HG02588 (cell line): Measurements from ENCODE around the gene FETUB.

ENCODE experiments used
- ATAC-seq: cut with Tn5 transposase; IDR thresholded peaks from one replicate; pipeline ENCODE4 v1.9.1; 2021; ENCODE audit warnings: mild to moderate bottlenecking, moderate library complexity; ENCODE audit not compliant: unreplicated experiment

FETUB gene

DNA sequence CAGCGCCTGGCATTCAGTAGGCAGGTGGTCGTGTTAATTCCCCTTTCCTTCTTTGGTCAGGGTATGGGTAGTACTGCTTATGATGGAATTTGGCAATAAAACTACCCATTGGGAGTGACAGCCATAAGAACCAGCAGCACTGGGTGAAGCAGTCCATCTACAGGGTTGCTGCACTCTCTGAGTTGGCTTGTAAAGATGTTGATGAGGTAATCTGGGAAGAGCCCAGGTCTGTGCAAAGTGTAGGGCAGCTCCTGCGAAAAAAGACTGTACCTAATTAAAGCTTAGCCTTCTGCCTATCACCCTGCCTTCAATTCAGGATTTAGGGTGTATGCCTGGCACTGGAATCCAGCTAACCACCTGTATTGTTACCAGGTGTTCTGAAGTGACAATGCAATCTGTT lies 4.7 kb upstream of the FETUB start:
- ATAC-seq, result no peak

DNA sequence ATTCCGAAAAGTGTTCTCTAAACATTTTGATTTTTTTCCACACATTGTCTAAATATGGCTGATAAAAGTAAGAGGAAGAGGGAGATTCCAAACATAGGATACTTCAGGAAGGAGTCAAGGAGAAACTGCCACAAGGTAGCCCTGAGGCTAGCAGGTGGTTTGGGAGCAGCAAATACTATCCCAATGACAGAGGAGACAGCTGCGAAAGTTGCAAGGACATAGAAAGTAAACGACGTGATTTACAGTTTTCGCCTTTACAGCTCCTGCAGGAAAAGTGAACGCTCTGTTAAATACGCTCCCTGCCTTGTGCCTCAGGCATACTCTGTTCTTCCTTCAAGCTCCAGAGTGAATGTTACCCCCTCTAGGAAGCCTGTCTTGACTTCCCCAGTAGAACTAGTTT lies 3.7 kb upstream of the FETUB start:
- no peak for ATAC-seq

DNA sequence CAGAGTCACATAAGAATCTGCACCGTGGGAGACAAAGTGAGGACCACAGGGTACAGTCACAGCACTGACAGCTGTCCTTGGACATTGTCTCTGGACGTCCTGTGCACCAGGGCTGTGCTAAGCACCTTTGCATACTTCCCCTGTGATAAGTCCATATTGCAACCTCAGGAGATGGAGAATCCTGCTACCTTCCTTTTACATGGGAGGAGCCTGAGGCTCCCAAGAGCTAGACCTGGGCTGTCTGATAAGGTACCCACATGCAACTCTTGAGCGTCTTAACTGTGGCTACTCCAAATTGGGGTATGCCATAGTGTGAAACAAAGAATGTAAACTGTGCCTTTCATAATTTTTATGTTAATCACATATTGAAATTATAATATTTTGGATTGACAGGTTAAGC lies 2.5 kb upstream of the FETUB start:
- no peak for ATAC-seq

DNA sequence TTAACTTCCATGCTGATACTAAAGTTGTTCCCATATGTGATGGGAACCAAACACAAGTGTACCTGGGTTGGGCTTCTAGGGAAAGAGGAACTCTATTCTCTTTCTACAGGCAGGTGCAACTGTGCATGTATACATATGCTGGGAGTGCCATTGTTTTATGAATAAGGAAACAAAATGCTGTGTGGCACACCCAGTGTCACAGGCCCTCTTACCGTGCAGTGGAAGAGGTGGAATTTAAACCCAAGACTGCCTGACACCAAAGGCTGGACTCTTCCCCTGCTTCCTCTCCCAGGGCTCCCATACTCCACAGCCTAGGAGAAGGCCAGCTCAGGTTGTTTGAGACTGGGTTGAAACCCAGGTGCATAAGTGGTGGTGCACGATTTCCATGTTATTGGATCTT lies 1.9 kb upstream of the FETUB start:
- no peak for ATAC-seq

DNA sequence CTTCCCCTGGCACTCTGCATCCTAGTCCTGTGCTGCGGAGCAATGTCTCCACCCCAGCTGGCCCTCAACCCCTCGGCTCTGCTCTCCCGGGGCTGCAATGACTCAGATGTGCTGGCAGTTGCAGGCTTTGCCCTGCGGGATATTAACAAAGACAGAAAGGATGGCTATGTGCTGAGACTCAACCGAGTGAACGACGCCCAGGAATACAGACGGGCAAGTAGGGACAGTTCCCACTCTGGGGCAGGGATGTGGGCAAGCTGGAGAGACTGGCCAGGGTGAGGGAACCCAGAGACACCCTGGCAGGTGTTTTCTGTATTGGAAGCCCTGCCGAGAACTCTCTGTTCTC lies 247 bp downstream of the FETUB start:
- ATAC-seq, result no peak

DNA sequence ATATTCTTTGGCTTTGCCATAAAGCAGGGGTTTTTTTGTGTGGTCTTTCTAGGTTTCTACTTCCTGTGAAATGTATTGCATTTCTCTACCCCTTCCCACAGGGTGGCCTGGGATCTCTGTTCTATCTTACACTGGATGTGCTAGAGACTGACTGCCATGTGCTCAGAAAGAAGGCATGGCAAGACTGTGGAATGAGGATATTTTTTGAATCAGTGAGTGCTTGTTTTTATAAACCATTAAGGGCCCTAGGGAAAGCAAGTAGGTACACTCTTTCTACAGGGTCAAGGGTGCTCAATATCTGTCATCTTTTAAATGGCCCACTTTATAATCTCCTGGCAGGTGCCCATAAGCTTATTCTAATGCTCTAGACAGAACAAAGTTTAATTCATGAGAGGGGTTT lies 730 bp downstream of the FETUB start:
- ATAC-seq, result no peak

DNA sequence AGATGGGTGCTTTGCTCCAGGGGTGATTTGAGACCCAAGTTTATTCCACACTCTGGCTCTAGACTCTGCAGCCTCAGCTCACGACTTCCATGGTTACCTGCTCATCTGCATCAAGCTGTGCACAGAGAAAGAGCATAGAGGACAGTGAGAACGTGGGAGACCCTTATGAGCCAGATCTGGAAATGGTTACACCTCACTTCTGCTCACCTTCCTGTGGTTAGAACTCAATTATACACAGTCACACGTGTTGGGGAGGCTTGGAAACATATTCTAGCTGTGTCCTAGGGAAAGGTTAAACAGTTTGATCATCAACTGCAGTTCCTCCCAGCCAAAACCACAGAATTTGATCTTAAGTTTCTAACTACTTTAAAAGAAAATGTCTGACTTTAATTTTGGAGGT lies 1.8 kb downstream of the FETUB start:
- no peak for ATAC-seq

DNA sequence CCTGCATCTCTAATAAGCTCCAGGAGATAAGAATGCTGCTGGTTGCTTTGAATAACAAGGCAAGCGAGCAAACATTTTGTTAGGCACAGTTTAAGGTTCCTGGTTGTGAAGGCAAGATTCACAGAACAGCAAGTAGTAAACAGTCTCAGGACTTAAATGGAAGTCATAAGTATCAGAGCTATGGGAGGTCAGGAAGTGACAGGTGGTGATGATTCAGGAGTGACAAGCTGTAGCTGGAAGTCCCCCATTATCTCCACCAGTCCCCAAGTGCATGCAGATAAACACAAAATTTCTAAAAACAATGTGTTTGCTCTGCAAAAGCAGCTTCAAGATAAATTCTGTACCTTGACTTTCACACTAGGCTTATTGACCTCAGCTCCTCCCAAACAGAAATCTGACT lies 3.3 kb downstream of the FETUB start:
- ATAC-seq, result no peak

DNA sequence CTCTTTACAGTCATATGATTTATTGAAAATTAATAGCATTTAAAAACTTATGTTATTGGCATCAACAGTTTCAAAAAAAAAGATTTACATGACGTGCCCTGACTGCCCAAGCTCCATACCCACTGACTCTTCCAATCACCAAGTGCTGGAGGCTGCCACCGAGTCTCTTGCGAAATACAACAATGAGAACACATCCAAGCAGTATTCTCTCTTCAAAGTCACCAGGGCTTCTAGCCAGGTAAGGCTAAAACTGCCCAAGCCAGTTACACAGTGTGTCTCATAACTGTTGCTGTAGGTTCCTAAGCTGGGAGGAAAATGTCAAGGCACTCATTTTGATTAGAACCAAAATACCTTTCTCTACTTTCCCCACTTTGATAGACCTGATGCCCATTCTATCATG lies 4.5 kb downstream of the FETUB start:
- no peak for ATAC-seq

DNA sequence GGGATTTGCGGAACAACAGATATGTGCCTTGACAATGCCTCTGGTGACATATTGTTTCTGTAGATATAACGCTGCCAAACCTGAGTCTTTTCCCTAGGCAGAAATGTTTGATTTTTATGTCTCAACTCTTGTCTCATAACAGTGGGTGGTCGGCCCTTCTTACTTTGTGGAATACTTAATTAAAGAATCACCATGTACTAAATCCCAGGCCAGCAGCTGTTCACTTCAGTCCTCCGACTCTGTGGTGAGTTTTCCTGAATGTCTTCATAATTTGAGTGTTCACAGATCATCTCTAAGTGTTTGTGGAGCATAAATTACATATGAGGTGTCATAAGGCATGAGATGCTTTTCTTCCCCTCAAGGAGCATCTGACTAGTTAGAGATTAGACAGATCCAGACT lies 5.9 kb downstream of the FETUB start:
- no peak for ATAC-seq

DNA sequence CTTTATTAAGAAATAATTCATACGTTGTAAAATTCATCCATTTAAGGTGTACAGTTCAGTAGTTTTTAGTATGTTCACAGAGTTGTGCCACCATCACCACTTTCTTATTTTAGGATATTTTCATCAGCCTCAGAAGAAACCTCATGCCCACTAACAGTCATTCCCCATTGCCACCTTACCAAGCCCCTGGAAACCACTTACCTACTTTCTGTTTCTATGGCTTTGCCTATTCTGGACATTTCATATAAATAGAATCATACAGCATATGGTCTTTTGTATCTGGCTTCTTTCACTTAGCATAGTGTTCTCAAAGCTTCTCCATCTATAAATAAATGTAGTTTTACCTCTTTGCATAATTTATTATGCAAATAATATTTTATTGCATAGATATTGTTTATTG lies 6.6 kb downstream of the FETUB start:
- ATAC-seq, result no peak

DNA sequence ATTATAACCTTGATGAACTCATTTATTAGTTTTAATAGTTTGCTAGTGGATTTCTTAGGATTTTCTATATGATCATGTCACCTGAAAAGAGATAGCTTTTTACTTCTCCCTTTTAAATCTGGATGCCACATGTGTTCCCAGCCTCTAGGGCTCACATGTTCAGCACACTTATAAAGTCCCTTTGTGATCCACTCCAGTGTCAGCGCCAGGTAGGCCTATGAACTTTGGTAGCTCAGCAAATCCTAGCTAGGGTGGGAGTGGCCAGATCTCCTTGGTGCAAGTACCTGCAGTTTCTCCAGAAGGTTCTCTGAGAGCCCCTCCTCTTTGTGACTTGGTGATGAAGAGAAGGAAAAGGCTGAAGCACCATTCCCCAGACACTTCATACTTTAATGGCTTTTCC lies 8.7 kb downstream of the FETUB start:
- no peak for ATAC-seq

DNA sequence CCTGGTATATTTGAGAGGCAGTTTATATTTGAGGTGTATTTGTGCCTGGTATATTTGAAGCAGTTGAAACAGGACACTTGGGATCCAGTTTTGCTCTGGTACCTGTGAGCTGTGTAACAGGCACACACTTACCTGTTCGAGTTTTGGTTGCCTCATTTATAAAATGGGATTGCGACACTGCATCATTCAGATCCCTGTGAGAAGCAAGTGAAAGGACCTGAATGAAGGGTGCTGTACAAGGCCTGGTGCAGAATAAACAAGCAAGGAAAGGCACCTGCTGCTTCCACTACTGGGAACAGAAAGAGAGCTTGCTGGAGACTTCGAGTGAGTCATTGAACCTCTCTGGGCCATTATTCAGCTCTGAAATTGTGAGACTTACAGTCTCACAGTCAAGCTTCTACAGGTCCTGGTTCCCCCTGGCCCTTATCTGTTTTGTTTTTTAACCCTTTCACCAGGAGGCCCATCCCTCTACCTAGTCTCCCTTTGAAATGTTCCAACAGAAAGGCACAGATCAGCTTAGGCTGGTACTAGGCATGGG lies 11.5 kb downstream of the FETUB start:
- ATAC-seq, result no peak

DNA sequence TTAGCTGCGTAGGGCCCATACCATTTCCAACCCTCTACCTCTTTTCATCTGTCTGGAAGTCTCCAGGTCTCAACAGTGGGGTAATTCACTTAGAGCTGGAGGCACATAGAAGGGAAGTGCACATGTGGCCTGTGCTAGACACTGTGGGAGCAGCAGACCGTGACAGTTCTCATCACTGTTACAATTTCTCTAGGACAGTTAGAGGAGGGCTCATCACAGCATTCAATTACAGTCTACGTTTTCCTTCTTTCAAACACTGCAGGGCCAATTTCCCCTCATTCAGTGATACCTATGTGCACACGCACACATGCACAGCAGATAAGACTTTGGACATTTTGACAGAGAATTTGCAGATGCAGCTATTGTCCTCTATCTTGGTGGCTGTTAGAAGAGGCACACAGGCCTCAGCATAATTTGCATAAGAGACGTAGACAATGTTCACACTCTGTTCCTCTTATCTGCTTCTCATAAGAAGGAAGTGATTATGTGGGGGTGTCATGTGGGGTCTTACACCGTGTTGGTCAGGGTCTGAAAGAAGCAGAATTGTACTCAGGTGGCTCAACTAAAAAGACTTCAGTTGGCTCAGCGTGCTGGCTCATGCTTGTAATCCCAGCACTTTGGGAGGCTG lies 13.0 kb downstream of the FETUB start:
- peak; percentile 88 for ATAC-seq

DNA sequence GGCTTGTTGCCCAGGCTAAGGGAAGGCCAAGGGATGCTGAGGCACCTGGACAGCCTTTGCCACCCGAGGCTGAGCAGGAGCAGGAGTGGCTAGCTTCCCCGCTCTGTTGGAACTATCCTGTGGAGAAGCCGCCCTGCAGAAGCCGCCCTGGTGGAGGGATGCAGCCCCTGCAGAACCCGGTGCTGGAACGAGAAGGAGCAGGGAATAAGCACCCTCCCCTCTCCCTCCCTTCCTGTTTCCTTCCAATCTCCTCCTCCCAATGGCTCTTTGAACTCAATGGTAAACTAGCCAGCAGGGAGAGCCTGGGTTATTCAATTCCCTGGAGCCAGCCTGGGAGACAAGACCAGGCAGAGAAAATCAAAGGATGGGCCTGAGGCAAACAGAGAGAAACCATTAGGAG lies 13.8 kb downstream of the FETUB start:
- ATAC-seq, result no peak

DNA sequence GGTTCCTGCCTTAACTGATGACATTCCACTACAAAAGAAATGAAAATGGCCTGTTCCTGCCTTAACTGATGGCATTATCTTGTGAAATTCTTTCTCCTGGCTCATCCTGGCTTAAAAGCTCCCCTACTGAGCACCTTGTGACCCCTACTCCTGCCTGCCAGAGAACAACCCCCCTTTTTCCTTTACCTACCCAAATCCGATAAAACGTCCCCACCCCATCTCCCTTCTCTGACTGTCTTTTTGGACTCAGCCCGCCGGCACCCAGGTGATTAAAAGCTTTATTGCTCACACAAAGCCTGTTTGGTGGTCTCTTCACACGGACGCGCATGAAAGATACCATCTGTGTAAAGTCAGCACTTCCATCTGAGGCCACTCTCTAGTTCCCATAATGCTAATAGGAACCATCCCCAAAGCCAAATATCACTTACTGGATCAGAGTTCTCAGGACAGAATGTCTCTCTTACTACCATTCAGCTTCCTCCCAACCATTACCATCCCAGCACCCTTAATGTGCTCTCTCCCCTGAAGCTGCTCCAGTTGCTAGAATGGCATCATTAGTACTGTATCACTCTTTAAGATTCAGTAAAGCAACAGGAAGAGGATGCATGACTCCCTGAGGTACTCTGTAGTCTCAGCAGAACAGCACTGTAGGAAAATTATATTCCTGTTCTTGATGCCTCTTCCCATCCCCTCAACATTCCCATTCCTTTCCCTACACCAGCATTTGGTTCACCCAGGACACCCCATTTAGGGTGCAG lies 23.3 kb downstream of the FETUB start:
- no peak for ATAC-seq

DNA sequence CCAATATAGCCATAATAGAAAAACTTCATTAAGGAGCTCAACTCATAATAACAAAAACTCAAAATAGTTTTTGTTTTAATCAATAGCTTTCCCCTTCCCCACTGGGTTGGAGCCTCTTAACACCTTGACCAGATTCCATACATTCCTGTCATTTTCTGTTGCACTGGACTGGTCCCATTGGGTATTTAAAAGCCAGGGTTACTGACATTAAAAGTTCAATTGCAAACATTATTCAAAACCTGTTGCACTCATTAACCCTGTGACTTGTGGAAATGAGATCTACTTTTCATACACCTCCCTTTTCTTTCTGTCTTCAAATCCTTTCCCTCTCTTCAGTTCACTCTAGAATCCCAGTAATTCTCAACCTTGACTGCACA lies 23.9 kb downstream of the FETUB start:
- ATAC-seq, result no peak

DNA sequence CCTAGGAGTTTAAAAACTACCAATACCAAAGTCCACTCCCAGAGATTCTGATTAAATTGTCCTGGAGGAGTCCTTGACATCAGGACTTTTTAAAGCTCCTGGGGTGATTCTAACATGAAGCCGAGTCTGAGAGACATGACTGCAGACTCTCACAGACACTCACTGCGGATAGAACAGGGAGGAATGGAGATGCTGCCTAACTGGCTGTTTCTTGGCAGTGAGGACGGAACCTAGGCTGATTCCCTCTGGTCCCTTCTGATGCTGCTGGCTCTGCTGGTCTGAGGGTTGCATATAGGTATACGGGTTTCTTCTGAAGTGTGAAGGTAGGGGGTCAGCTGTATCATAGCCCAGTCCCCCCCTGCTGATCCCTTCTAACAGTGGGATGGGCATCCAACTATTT lies 24.3 kb downstream of the FETUB start:
- ATAC-seq, result no peak

DNA sequence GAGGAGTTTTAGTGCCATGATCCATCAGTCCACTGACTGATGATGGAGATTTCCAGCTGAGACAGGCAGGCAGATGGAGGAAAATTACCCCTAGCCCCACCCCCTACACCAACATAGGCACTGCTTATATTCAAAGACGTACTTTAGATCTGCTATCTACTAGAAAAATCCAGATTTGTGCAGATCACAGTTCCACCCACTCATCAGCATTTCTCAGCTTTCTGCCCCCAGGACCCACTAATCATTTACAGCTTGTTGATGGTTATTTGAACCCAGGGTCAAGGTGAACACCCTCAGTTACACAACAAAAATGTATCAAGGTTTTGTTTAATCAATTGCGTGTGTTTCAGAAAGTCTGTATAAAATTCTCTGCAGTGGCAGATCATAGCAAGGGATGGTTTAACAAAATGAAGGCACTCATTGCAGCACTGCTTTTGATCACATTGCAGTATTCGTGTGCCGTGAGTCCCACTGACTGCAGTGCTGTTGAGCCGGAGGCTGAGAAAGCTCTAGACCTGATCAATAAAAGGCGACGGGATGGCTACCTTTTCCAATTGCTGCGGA lies 25.5 kb downstream of the FETUB start, which contains the start of gene HRG:
HRG (plus strand) TSS at position 390 of the 564 bp plus-strand sequence; CDS start at position 408, 18 bp downstream.
- ATAC-seq, result no peak

DNA sequence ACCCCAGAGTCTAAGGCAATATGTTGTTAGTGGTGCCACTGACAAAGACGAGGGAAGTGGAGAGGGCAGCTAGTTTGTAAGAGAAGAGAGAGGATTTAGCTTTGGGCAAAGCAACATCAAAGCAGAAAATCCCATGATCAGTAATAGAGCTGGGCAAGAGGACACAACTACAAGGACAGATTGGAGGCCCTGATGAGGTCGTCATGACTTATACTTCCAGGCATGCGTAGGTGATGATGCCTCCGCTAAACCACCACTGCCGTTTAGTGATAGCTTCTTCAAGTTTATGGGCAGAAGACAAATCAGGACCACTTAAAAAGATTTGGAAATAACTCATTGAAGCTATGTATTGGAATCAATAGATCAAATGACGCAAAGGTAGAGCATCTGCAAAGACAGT lies 28.2 kb downstream of the FETUB start:
- ATAC-seq, result no peak

DNA sequence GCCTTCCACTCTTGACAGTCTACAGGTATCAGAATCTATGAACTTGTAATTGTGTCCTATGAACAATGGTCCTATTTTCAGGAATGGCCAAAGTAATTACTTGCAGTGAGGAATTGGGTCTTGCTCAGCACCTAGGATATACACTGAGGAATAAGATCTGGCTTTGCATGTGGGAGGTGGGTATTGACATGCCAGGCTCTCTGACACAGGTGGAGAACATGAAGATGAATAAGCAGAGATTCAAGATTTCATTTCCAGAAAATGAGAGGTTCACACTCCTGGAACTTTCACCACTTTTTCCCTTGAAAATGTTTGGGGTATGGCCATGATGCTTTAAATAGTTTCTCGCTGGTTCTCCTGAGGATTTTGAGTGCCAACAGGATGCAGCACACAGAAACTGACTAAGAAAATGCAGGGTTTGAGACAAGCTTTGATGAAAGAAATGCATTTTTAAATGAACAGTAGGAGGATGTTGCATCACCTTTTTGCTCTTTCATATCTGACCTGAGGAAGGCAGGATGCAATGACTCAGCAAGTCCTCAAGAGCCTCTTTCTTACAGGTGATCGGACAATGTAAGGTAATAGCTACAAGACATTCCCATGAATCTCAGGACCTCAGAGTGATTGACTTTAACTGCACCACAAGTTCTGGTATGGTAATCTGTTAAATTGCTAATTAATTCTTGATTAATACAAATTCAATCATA lies 29.3 kb downstream of the FETUB start:
- ATAC-seq, result no peak

DNA sequence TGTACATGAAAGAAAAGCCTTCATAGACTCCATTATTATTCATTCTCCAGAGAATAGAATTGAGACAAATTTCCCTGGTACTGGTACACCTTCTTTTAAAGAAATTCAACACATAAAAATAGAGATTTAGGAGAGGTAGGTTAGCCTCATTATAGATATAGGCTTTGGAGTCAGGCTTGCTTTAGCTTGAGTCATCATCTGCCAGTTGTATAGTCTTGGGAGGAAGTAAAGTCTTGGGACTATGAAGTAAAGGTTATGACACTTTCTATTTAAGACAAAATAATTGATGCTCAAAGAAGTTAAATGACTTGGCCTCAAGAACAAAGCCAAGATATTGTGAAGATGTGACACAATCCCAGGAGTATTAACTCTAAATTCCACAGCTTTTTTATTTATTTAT lies 30.0 kb downstream of the FETUB start:
- no peak for ATAC-seq
